GM12891 (cell line): ENCODE results near the gene TSPAN4.

ENCODE experiments used
- POLR2A ChIP-seq: IDR thresholded peaks from 2 replicates; pipeline ENCODE4 v1.6.1; 2011; ENCODE audit warnings: low read depth, low read length, control low read depth
- POLR2AphosphoS5 ChIP-seq: IDR thresholded peaks from 2 replicates; pipeline ENCODE4 v1.6.1; 2011; ENCODE audit warnings: low read depth, low read length, control low read depth
- POU2F2 ChIP-seq: IDR thresholded peaks from 2 replicates; pipeline ENCODE4 v1.6.1; 2011; ENCODE audit warnings: low read depth, mild to moderate bottlenecking, control low read depth, low read length, moderate library complexity
- TAF1 ChIP-seq: IDR thresholded peaks from 2 replicates; pipeline ENCODE4 v1.6.1; 2011; ENCODE audit warnings: low read depth, low read length, control low read depth

DNA sequence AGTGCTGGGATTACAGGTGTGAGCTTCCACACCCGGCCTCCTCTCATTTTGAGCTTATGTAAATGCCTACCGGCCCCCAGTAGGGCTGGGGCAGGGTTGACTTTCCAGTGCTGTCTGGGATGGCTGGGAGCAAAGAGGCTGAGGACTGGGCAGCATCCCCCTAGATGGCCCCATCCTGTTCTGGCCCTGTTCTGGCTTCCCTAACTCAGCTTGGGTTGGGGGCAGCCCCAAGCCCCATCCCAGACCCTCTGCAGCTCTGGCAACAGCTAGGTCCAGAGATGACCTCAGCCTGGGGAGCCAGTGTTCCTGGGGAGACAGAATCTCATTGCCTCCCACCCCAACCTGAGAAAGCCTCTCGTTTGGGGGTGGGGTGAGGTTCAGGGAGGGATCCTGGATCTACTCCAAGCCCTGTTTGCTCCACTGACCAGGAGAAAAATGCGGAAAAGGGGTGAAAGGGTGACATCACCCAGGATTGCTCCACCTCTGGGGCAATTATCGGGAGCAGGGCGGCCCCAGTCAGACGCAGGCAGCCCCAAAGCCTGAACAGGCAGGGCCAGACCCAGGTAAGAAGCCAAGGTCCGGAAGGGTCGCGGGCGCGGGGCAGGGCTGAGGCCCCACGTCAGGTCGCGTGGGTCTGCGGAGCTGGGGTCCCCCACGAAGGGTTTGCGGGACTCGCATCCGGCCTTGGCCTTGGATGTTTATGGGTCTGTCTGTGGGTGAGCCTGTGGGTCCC lies 24.1 kb upstream of the TSPAN4 start, which contains the start of gene PNPLA2:
- TF ChIP-seq TAF1: no peak
- no peak for TF ChIP-seq POLR2AphosphoS5
- no peak for TF ChIP-seq POU2F2
- TF ChIP-seq POLR2A: no peak
